ENCODE measurements around the gene TOX2. TPM values are rescaled to one million over a fixed set of nuclear protein-coding genes. Genes with fewer than 3 reads are reported as not detected.

The TOX2 gene
- total and polyA plus RNA-seq, 2 of the 4 experiments (the other 2 are of a cell fraction), result 1.3 to 17.5 TPM

GRCh38 chr20:43955062-43955749, 40.6 kb downstream of the TOX2 start:
- Histone ChIP-seq H2BK15ac (ENCODE audit: low read depth, low read length) (peak overlapping the region; percentile 88; the same call in 2 of the 3 replicates), H3K79me1 (ENCODE audit: low read depth in 1 of 2, low read length in 2 of 2) (peaks cover 58 to 92% of the 10 kb centered on the region in 2 experiments), H3K18ac (ENCODE audit: low read depth, low read length) (no peak overlapping the region), H4K8ac (ENCODE audit: low read depth in 2 of 2, low read length in 2 of 2) (peak overlapping the region; percentile 80 to 82), H4K20me1 (ENCODE audit: insufficient read depth, low read length) (peaks cover 5% of the 10 kb centered on the region; the same call in 1 of the 2 replicates), H2BK120ac (ENCODE audit: low read depth, low read length) (peak overlapping the region; percentile 96), H3K27me3 (ENCODE audit: control insufficient read depth, insufficient read depth, low read length) (no peaks in the 10 kb centered on the region), H3K4me3 (ENCODE audit: insufficient read depth, low read depth, low read length) (no peak overlapping the region), H2AK5ac (ENCODE audit: low read depth, low read length) (peak overlapping the region; percentile 97), H3K4ac (ENCODE audit: low read depth, low read length) (peak overlapping the region; percentile 98), H4K91ac (ENCODE audit: insufficient read depth, low read depth, low read length) (peak overlapping the region; percentile 89), H3K36me3 (ENCODE audit: control insufficient read depth, insufficient read depth, low read length) (no peaks in the 10 kb centered on the region; the same call in 1 of the 2 replicates), H2AK9ac (replicated peaks; ENCODE audit: low read depth, low read length, poor library complexity) (no peak overlapping the region), H3K9me1 (ENCODE audit: insufficient read depth, low read length) (peaks cover 64% of the 10 kb centered on the region), H3K4me2 (ENCODE audit: low read depth, low read length) (peak overlapping the region; percentile 26), H2BK5ac (ENCODE audit: low read depth, low read length, poor library complexity, severe bottlenecking) (peak overlapping the region; percentile 65), H3K14ac (replicated peaks; ENCODE audit: low read depth, low read length) (peak overlapping the region; percentile 97), H2AFZ (replicated peaks; ENCODE audit: low read length, poor library complexity) (no peak overlapping the region), H3K9me3 (ENCODE audit: control insufficient read depth, insufficient read depth, low read length) (no peaks in the 10 kb centered on the region), H3K23ac (ENCODE audit: low read depth, low read length) (peak overlapping the region; percentile 66; the same call in 1 of the 2 replicates), H3K56ac (ENCODE audit: extremely low read depth, insufficient read depth, low read length) (peak overlapping the region; percentile 60), H2BK20ac (ENCODE audit: low read depth, low read length) (peak overlapping the region; percentile 97), H3K9ac (ENCODE audit: low read depth, low read length) (no peak overlapping the region; the same call in 1 of the 2 replicates), H3K27ac (ENCODE audit: insufficient read depth, low read length) (peak overlapping the region; percentile 78), H3K4me1 (ENCODE audit: control insufficient read depth, insufficient read depth, low read length) (peaks cover 41% of the 10 kb centered on the region), H4K5ac (ENCODE audit: low read depth, low read length) (peak overlapping the region; percentile 22; the same call in 1 of the 2 replicates)
- intact Hi-C loops (cut with micrococcal nuclease), result no loop called here
- CTCF ChIA-PET, result interaction anchor here (0.5 to 1.7 kb wide), 3 partner anchors 12 to 125 kb away, joined by 3 to 6 read pairs (median 3); no protein-coding TSS in a partner anchor
- in situ Hi-C loops (cut with MboI; ENCODE audit: low sequenced_read_pairs), result no loop called here
- DNase-seq, result peak; percentile 92
- WGBS, 2 experiments (ENCODE audit: extremely low coverage in 2 of 2, insufficient read length in 1 of 2), result 0% methylated on average over 1 of the region's 6 CpGs; no CpG with 5 or more reads in 1 of the 2 experiments
- dilution Hi-C loops (cut with HindIII; ENCODE audit: low sequenced_read_pairs, unreplicated experiment), result no loop called here
- peak; percentile 94 for TF ChIP-seq FOS (IDR thresholded peaks at IDR 0.05; ENCODE audit: low read depth, low read length)
- 0 out of 2 replicates have a peak, but pooled peaks have one; percentile 8 for TF ChIP-seq NFE2L2 (IDR thresholded peaks at IDR 0.05; ENCODE audit: low read depth, low read length)
- TF ChIP-seq MAZ (IDR thresholded peaks at IDR 0.05; ENCODE audit: borderline replicate concordance, low read depth, low read length), result no peak
- peak; percentile 22; the same call in 1 of the 2 replicates for TF ChIP-seq CEBPB (IDR thresholded peaks at IDR 0.05; ENCODE audit: low read depth, low read length)
- TF ChIP-seq RCOR1 (IDR thresholded peaks at IDR 0.05; ENCODE audit: insufficient replicate concordance, low read length), result peak; percentile 75
- TF ChIP-seq BHLHE40 (IDR thresholded peaks at IDR 0.05; ENCODE audit: low read depth, low read length), result peak; percentile 32
- no peak for TF ChIP-seq RFX5 (IDR thresholded peaks at IDR 0.05; ENCODE audit: low read depth, low read length)
- no peak for TF ChIP-seq CTCF (conservative IDR thresholded peaks at IDR 0.05; ENCODE audit: low read depth, low read length)
- peak; percentile 80 for ATAC-seq (ENCODE audit: low read depth)
- POLR2A ChIA-PET (ENCODE audit: unreplicated experiment), result interaction anchor here (1.1 kb wide), 1 partner anchor 23 kb away, joined by 3 read pairs; no protein-coding TSS in a partner anchor
- no TSS peak for BruUV-seq (replicated peaks)

All from IMR-90 (cell line).